Measurements from ENCODE around the gene NDUFAB1.

GRCh38 chr16:23537390-23537789 is 58.7 kb downstream of the NDUFAB1 start:
- TF ChIP-seq POLR2AphosphoS5 (IDR thresholded peaks at IDR 0.05), result no peak
- no peak for TF ChIP-seq CTCF (IDR thresholded peaks at IDR 0.05)
- TF ChIP-seq EP300 (IDR thresholded peaks at IDR 0.05), result no peak
